ENCODE results near the gene TRIM65.

- TF ChIP-seq CTCF (IDR thresholded peaks at IDR 0.05; ENCODE audit: low read depth, low read length) (no peak), POLR2A (IDR thresholded peaks at IDR 0.05; ENCODE audit: extremely low read depth, insufficient read length) (no peak)
Measured at GRCh38 chr17:75861927-75862317, 34.8 kb downstream of the TRIM65 start.
